ENCODE results near the gene EFHC1. TPM values are rescaled to one million over a fixed set of nuclear protein-coding genes. Genes with fewer than 3 reads are reported as not detected.

EFHC1 gene
- total RNA-seq, 1 experiment from 2014 or later: 29.1 TPM

GRCh38 chr6:52538252-52538900, 118.2 kb downstream of the EFHC1 start:
- peak; percentile 87 for DNase-seq (ENCODE audit: low spot score)

- peak; percentile 74 for DNase-seq (ENCODE audit: low spot score)
These were observed 118.8 kb downstream of the EFHC1 start for GRCh38 chr6:52538901-52539354.

GRCh38 chr6:52539607-52540006, 119.5 kb downstream of the EFHC1 start:
- peak; percentile 63 for DNase-seq (ENCODE audit: low spot score)

- peak; percentile 58 for DNase-seq (ENCODE audit: low spot score)
These were observed 120.3 kb downstream of the EFHC1 start for GRCh38 chr6:52540286-52540902.

- no peak for DNase-seq (ENCODE audit: low spot score)
These were observed 121.0 kb downstream of the EFHC1 start for GRCh38 chr6:52541135-52541534.

- DNase-seq (ENCODE audit: low spot score): no peak
These were observed 123.1 kb downstream of the EFHC1 start for GRCh38 chr6:52543262-52543661.

GRCh38 chr6:52543729-52544601, 123.8 kb downstream of the EFHC1 start:
- peak; percentile 87 for DNase-seq (ENCODE audit: low spot score)

GRCh38 chr6:52544602-52545405, 124.7 kb downstream of the EFHC1 start:
- no peak for DNase-seq (ENCODE audit: low spot score)

GRCh38 chr6:52545406-52546119, 125.4 kb downstream of the EFHC1 start:
- DNase-seq (ENCODE audit: low spot score): no peak

GRCh38 chr6:52546192-52546591, 126.0 kb downstream of the EFHC1 start:
- DNase-seq (ENCODE audit: low spot score): no peak

GRCh38 chr6:52546678-52547077, 126.5 kb downstream of the EFHC1 start:
- no peak for DNase-seq (ENCODE audit: low spot score)

GRCh38 chr6:52547647-52548352, 127.7 kb downstream of the EFHC1 start:
- no peak for DNase-seq (ENCODE audit: low spot score)

GRCh38 chr6:52548353-52548713, 128.2 kb downstream of the EFHC1 start:
- DNase-seq (ENCODE audit: low spot score): no peak

GRCh38 chr6:52548999-52549398, 128.9 kb downstream of the EFHC1 start:
- DNase-seq (ENCODE audit: low spot score): no peak

GRCh38 chr6:52549428-52549827, 129.3 kb downstream of the EFHC1 start:
- no peak for DNase-seq (ENCODE audit: low spot score)

GRCh38 chr6:52550014-52550575, 130.0 kb downstream of the EFHC1 start:
- DNase-seq (ENCODE audit: low spot score): no peak

- DNase-seq (ENCODE audit: low spot score): no peak
These were observed 130.7 kb downstream of the EFHC1 start for GRCh38 chr6:52550870-52551269.

GRCh38 chr6:52551483-52552277, 131.5 kb downstream of the EFHC1 start:
- DNase-seq (ENCODE audit: low spot score): peak; percentile 90

- DNase-seq (ENCODE audit: low spot score): no peak
These were observed 132.1 kb downstream of the EFHC1 start for GRCh38 chr6:52552278-52552643.

All from A172 (cell line).